ENCODE measurements around the gene ALDH3B2.
"Not testable (repeated sequence)": the region's sequence is repeated elsewhere in the genome, so short reads cannot be mapped to it uniquely, and the experiment has no call there.

The ALDH3B2 gene

GRCh38 chr11:67674442-67674871 lies at the start of gene ALDH3B2:
TSS of gene ALDH3B2 (minus strand) at chr11:67674623. CDS start at chr11:67666935, 7,688 bp downstream.
- DNase-seq (ENCODE audit: low spot score): no peak

- not testable (repeated sequence) for DNase-seq (ENCODE audit: low spot score)
These were observed 48.6 kb upstream of the ALDH3B2 start for GRCh38 chr11:67723036-67723435.

- not testable (repeated sequence) for DNase-seq (ENCODE audit: low spot score)
These were observed 41.8 kb upstream of the ALDH3B2 start for GRCh38 chr11:67716226-67716625.

GRCh38 chr11:67715801-67716200 lies 41.4 kb upstream of the ALDH3B2 start:
- DNase-seq (ENCODE audit: low spot score): not testable (repeated sequence)

- DNase-seq (ENCODE audit: low spot score): not testable (repeated sequence)
These were observed 39.6 kb upstream of the ALDH3B2 start for GRCh38 chr11:67713892-67714509.

GRCh38 chr11:67711676-67712075 lies 37.3 kb upstream of the ALDH3B2 start:
- DNase-seq (ENCODE audit: low spot score): not testable (repeated sequence)

- DNase-seq (ENCODE audit: low spot score): not testable (repeated sequence)
These were observed 36.8 kb upstream of the ALDH3B2 start for GRCh38 chr11:67711212-67711611.

- not testable (repeated sequence) for DNase-seq (ENCODE audit: low spot score)
These were observed 35.4 kb upstream of the ALDH3B2 start for GRCh38 chr11:67709806-67710205.

- no peak for DNase-seq (ENCODE audit: low spot score)
These were observed 30.8 kb upstream of the ALDH3B2 start for GRCh38 chr11:67705264-67705663.

GRCh38 chr11:67704524-67704923 lies 30.1 kb upstream of the ALDH3B2 start:
- DNase-seq (ENCODE audit: low spot score): no peak

- not testable (repeated sequence) for DNase-seq (ENCODE audit: low spot score)
These were observed 29.3 kb upstream of the ALDH3B2 start for GRCh38 chr11:67703709-67704108.

GRCh38 chr11:67700548-67701262 lies 26.3 kb upstream of the ALDH3B2 start:
- no peak for DNase-seq (ENCODE audit: low spot score)

GRCh38 chr11:67700141-67700540 lies 25.7 kb upstream of the ALDH3B2 start:
- DNase-seq (ENCODE audit: low spot score): no peak

- DNase-seq (ENCODE audit: low spot score): no peak
These were observed 25.1 kb upstream of the ALDH3B2 start for GRCh38 chr11:67699521-67699920.

- DNase-seq (ENCODE audit: low spot score): no peak
These were observed 23.8 kb upstream of the ALDH3B2 start for GRCh38 chr11:67698247-67698646.

- DNase-seq (ENCODE audit: low spot score): no peak
These were observed 23.4 kb upstream of the ALDH3B2 start for GRCh38 chr11:67697846-67698245.

- no peak for DNase-seq (ENCODE audit: low spot score)
These were observed 22.6 kb upstream of the ALDH3B2 start for GRCh38 chr11:67696998-67697397.

- DNase-seq (ENCODE audit: low spot score): no peak
These were observed 21.2 kb upstream of the ALDH3B2 start for GRCh38 chr11:67695606-67696005.

GRCh38 chr11:67694875-67695555 lies 20.6 kb upstream of the ALDH3B2 start:
- no peak for DNase-seq (ENCODE audit: low spot score)

- no peak for DNase-seq (ENCODE audit: low spot score)
These were observed 16.7 kb upstream of the ALDH3B2 start for GRCh38 chr11:67691149-67691548.

- DNase-seq (ENCODE audit: low spot score): no peak
These were observed 14.8 kb upstream of the ALDH3B2 start for GRCh38 chr11:67689178-67689577.

- DNase-seq (ENCODE audit: low spot score): no peak
These were observed 13.6 kb upstream of the ALDH3B2 start for GRCh38 chr11:67687986-67688385.
